HG02763 (cell line): ENCODE data around the gene KRTAP24-1.

Experiments
- ATAC-seq: cut with Tn5 transposase; IDR thresholded peaks from one replicate; pipeline ENCODE4 v1.9.1; 2021; ENCODE audit warnings: mild to moderate bottlenecking, moderate library complexity; ENCODE audit not compliant: unreplicated experiment

Gene KRTAP24-1

GRCh38 chr21:30282850-30283249 is at the start of gene KRTAP24-1:
Gene KRTAP24-1 (minus strand): TSS chr21:30282950. CDS start chr21:30282932, 18 bp downstream.
- ATAC-seq = no peak

- no peak for ATAC-seq
Observed at GRCh38 chr21:30329203-30329875, 46.6 kb upstream of the KRTAP24-1 start.

DNA sequence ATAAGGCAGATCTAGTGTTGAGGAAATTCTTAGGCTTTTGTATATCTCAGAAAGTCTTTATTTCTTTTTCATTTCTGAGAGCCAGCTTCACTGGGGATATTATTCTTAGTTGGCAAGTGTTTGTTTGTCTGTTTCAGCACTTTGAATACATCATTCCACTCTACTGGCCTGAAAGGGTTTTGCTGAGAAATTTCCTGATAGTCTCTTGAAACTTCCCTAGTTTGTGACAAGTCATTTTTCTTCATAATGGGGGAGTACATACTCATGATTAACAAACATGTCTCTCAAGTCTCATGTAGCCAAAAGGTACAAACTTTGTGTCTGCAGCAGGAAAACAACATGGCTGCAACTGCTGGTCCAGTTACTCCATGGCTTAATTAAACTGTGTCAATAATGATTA is 43.6 kb upstream of the KRTAP24-1 start:
- no peak for ATAC-seq

GRCh38 chr21:30320215-30320614 is 37.5 kb upstream of the KRTAP24-1 start, which contains the start of gene KRTAP26-1:
Gene KRTAP26-1 (minus strand): TSS chr21:30320315. CDS start chr21:30320035, 280 bp downstream.
- ATAC-seq = no peak

DNA sequence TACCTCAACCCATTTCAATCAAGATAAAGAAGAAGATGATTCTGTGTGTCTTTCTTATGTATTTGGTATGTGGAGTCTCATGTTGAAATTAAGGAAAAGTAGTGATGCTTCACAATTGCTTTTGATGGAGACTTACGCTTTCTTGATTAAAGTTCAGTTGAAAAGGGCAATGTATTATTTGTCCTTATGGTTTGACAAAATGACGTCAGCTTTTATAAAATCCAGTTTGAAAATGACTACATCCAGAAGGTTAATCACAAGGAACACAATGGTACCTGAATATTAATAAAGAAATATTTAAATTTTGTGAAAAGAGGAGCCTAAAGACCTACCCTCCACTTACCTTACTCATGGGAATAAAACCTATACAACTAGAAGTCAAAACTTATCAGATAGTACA is 33.0 kb upstream of the KRTAP24-1 start:
- ATAC-seq = no peak

DNA sequence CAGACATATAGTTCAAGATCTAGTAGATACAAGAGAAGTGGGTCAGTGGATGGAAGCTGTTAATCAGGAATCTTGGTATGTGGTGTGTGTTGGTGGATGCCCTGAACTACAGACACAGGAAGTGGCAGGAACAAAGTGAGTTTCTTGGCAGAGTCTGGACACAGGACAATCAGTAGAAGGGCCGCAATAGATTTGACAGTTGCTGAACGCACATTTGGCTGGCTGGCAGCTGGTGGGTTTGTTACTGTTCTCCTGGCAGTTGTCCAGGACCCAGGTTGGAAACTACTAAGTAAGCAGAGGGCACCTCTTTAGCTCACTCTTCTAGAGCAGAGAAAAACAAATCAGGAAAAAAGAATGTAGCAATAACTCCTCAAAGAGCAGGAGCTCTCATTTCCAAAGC is 24.1 kb upstream of the KRTAP24-1 start:
- ATAC-seq = no peak

DNA sequence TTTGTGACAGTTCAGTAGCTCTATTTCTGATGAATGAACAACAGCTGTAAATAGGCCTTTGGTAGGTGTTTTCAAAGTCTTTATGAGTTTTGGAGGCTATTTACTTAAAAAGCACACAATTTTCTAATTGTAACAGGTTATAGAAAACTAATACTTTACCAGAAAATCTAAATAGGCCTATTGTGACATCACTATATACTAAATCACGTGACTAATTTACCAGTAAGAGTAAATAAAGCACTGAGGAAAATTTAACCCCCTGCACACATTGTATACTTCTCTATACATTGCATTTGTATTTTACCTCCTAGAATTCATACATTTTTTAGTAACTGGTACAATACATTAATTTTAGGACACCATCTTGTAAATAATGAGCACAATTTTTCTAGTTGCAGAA is 22.4 kb upstream of the KRTAP24-1 start:
- ATAC-seq = no peak

- ATAC-seq = no peak
Observed at GRCh38 chr21:30289215-30289614, 6.5 kb upstream of the KRTAP24-1 start, which contains the start of gene KRTAP25-1. Gene KRTAP25-1 (minus strand): TSS chr21:30289514. CDS start chr21:30289490, 24 bp downstream.

DNA sequence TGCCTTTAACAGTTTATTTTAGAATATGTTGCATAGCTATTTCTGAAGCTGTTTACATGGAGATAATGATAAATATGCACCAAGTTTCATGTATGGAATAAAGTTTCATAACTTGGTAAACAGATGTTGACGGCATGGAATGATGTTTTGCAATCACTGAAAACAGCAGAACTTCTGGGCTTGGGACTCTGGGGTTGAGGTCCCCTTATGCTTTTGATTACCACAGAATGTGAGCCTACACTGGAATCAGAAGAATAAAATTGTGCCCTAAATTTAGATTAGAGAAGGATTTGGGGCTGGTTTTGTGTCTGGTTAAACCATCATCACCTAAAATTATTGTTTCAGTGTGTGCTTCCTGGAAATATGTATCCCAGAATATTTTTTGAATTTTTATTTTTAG is 11.1 kb downstream of the KRTAP24-1 start:
- ATAC-seq = no peak

DNA sequence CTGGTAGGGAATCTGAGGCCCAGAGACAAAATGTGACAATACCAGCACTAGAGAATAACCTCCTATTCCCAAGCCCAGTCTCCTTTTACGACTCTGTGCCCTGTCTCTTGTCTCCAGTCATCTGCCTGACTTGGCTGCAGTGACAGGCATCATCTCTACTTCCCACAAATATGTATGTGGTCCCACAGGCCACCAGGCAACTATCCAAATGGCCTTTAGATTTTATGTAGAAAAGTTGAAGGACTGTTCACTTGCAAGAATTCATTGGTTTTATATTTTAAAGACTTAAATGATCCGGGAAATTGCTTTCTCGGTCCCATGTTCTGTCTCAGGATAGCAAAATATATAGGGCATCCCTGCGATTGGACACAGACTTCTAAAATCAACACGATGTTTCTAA is 11.6 kb downstream of the KRTAP24-1 start:
- no peak for ATAC-seq

- ATAC-seq = no peak
Observed at GRCh38 chr21:30269803-30270530, 12.8 kb downstream of the KRTAP24-1 start.

- ATAC-seq = no peak
Observed at GRCh38 chr21:30268608-30269197, 14.0 kb downstream of the KRTAP24-1 start.

DNA sequence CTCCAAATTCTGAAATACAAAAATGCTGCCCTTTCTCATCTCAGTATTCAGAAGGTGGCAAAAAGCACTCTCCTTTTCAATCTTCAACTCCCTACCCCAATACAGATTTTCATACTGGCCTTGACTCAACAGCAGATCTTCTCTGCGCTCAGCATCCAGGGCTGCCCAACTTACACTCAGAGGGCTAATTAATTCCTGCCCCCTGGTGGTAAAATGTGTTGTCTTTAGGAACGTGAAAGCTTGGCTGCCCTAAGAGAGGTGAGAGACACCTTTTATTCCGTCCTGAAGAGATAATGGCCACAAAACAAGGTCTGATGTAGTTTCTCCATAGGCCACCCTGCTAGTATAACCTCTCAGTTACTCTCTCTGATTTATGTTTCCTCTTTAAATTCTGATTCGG is 25.0 kb downstream of the KRTAP24-1 start:
- ATAC-seq = no peak

DNA sequence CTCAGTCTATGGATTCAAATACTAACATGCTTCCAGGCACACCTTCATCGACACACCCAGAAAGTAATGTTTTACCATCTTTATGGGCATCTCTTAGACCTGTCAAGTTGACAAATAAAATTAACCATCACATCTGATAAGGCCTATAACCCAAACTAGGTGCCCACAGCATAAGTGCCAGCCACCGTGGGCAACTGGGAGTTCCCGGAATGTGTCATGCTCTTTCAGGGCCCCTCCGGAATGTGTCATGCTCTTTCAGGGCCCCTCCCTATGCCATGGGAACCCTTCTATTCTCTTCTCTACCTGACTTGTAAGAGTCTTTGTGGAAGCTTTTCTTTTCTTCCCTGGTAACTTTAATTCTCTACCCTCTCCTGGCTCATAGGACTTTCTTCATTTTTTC is 26.6 kb downstream of the KRTAP24-1 start:
- no peak for ATAC-seq

GRCh38 chr21:30255679-30256078 is 27.1 kb downstream of the KRTAP24-1 start:
- ATAC-seq = no peak

DNA sequence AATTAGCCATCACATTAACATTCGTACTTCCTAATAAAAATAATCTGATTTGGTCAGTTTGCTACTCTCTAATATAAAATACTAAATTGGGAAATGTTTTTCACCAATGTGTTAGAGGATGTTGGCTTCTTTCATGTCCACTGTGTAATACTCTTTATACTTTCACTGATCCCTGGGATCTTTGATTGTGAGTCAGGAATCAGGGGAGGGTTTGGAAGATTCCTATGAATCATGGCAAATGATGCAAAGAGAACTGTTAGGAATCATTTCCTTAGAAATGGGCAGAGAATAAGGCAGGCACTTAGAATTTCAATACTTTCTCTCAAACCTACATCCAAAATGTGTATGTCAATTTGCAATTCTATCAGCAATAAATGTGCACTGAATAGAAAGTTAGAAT is 31.0 kb downstream of the KRTAP24-1 start:
- no peak for ATAC-seq

- ATAC-seq = no peak
Observed at GRCh38 chr21:30249936-30250335, 32.8 kb downstream of the KRTAP24-1 start.

DNA sequence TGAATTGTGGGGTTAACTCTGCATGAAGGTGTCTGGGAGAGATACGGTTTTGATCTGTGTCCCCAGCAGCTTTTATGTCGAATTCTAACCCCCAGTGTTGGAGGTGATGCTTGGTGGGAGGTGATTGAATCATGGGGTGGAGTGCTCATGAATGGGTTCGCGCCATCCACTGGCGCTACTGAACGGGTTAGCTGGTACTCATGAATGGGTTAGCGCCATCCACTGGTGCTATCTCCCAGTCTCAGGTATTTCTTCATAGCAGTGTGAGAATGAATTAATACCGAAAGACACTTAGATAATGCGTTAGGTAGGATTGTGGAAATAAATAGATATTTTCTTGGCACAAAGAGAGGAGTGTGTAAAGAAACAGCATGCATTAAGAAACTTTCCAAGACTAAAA is 33.9 kb downstream of the KRTAP24-1 start:
- no peak for ATAC-seq

DNA sequence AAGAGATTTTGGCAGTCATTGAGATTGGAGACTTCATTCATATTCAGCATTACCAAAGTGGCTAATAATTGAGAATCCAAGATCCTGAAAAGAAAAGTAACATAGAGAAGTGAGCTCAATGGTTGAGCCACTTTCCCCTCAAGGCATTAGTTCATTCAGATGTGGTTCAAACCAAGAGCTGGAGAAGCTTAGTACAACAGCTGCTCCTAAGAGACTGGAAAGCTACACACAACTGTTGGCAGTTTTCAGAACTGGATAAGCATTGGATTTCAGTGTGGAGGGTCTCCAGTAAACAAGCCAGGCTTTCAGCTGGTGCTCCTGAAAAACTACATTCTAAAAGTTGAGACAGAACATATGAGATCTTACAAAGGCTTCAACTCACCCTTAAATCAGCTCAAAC is 37.7 kb downstream of the KRTAP24-1 start:
- ATAC-seq = no peak

- no peak for ATAC-seq
Observed at GRCh38 chr21:30243691-30244090, 39.1 kb downstream of the KRTAP24-1 start.

- ATAC-seq = no peak
Observed at GRCh38 chr21:30240661-30241060, 42.1 kb downstream of the KRTAP24-1 start.

DNA sequence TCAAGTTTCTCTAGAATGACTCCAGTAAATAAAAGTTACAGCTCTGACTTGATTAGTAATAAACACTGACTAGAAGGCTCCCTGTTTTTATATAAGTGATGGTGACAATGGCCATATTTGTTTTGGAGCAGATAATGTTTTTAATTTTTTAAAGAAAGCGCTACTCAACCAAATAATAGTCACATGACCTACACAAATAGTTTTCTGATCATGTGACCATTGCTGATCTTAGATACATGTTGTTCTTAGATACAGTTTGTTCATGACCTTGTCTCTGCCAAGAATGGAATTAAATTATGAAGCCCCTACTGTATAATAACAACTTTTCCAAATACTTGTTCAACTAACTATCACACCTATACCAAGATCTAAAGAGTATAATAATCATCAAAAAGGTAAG is 44.6 kb downstream of the KRTAP24-1 start:
- ATAC-seq = no peak
